DND-41 (cell line): ENCODE measurements around the gene CRAMP1.

Experiments used
- EZH2 ChIP-seq: IDR thresholded peaks from 3 replicates; pipeline ENCODE4 v1.6.1; 2012; ENCODE audit warnings: borderline replicate concordance, low read depth, mild to moderate bottlenecking, moderate library complexity, low read length, inconsistent platforms; ENCODE audit not compliant: severe bottlenecking
- TF ChIP-seq, protein P1 (sequence below): IDR thresholded peaks from 2 replicates; pipeline ENCODE4 v1.5.1; 2012; ENCODE audit warnings: borderline replicate concordance, low read length, moderate library complexity, mild to moderate bottlenecking; ENCODE audit not compliant: poor library complexity, severe bottlenecking; ENCODE audit errors: extremely low read depth

DNA sequence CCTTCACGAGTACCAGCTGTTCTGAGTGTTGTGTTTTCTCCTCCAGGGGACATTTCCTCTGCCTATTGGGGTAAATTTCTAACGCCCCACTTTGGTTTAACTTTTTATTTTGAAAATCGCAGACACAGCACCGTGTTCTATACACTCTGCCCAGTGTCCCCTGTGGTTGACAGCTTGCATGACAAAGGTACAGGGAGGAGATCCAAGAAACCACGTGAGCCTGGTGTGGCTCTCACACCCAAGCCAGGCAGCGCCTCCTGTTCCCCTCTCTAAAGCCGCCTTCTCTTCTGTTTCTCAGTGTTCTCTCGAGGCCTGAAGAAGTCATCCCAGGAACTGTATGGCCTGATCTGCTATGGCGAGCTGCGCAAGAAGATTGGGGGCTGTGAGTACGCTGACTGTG lies 25.4 kb downstream of the CRAMP1 start:
- TF ChIP-seq, protein P1, sequence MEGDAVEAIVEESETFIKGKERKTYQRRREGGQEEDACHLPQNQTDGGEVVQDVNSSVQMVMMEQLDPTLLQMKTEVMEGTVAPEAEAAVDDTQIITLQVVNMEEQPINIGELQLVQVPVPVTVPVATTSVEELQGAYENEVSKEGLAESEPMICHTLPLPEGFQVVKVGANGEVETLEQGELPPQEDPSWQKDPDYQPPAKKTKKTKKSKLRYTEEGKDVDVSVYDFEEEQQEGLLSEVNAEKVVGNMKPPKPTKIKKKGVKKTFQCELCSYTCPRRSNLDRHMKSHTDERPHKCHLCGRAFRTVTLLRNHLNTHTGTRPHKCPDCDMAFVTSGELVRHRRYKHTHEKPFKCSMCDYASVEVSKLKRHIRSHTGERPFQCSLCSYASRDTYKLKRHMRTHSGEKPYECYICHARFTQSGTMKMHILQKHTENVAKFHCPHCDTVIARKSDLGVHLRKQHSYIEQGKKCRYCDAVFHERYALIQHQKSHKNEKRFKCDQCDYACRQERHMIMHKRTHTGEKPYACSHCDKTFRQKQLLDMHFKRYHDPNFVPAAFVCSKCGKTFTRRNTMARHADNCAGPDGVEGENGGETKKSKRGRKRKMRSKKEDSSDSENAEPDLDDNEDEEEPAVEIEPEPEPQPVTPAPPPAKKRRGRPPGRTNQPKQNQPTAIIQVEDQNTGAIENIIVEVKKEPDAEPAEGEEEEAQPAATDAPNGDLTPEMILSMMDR, result no peak
- no peak for TF ChIP-seq EZH2
